HepG2 (cell line): ENCODE data around the gene KCNJ5. TPM values are rescaled to one million over a fixed set of nuclear protein-coding genes. Genes with fewer than 3 reads are reported as not detected.

Source experiments
- BRD4 ChIP-seq: sonication (generic); formaldehyde crosslinking; IDR thresholded peaks from 2 replicates; pipeline ENCODE4 v1.4.0; 2020; ENCODE audit warnings: missing genetic modification reagents
- DNMT1 ChIP-seq: sonication (generic); formaldehyde crosslinking; IDR thresholded peaks from 2 replicates; pipeline ENCODE4 v1.5.1; 2020; ENCODE audit warnings: mild to moderate bottlenecking, missing genetic modification reagents
- RAD21 ChIP-seq: fragments of 450-650 bp; formaldehyde crosslinking; IDR thresholded peaks from 2 replicates; pipeline ENCODE4 v1.5.0; 2020; ENCODE audit warnings: mild to moderate bottlenecking
- ZNF432 ChIP-seq: sonication (generic); formaldehyde crosslinking; IDR thresholded peaks from 2 replicates; pipeline ENCODE4 v1.5.0; 2020; ENCODE audit warnings: missing genetic modification reagents, mild to moderate bottlenecking, borderline replicate concordance
- ZNF546 ChIP-seq: sonication (generic); formaldehyde crosslinking; conservative IDR thresholded peaks from 2 replicates; pipeline ENCODE4 v1.8.1; 2023; ENCODE audit warnings: mild to moderate bottlenecking, missing genetic modification reagents
- polyA plus RNA-seq, 8 experiments: library from polyadenylated mRNA; depleted of rRNA in 3 of 8; stranded (reverse) in 7 of 8; unstranded in 1 of 8; fragments of >200 nt; fragmentation: Illumina TruSeq in 4 of 8; extraction: Trizol in 4 of 8; gene quantifications; 2 replicates each; pipeline versions ENCODE4 v1.2.1 to v1.2.3, GENCODE V29; 2011 to 2016; ENCODE audit warnings: low read depth in 4 of 8, missing spikeins in 1 of 8, mixed read lengths in 1 of 8; ENCODE audit not compliant: insufficient read depth in 1 of 8
- total RNA-seq, 5 experiments: library from RNA; depleted of rRNA; stranded (reverse); fragments of >200 nt; fragmentation: Illumina TruSeq; extraction: Trizol; gene quantifications; 2 replicates each; pipeline ENCODE4 v1.2.3, GENCODE V29; 2016; ENCODE audit warnings: low read depth in 1 of 5
- TF ChIP-seq, protein P1 (sequence below): sonication (generic); formaldehyde crosslinking; IDR thresholded peaks from 2 replicates; pipeline ENCODE4 v1.4.0; 2020; ENCODE audit warnings: missing genetic modification reagents, mild to moderate bottlenecking, borderline replicate concordance
- TF ChIP-seq, protein P2 (sequence below): sonication (generic); formaldehyde crosslinking; IDR thresholded peaks from 2 replicates; pipeline ENCODE4 v1.8.1; 2023; ENCODE audit warnings: missing genetic modification reagents, inconsistent platforms, borderline replicate concordance
- TF ChIP-seq, protein P3 (sequence below): sonication (generic); formaldehyde crosslinking; IDR thresholded peaks from 2 replicates; pipeline ENCODE4 v1.5.0; 2020; ENCODE audit warnings: mild to moderate bottlenecking, missing genetic modification reagents

Gene KCNJ5
- total and polyA plus RNA-seq, 2 of the 13 experiments (the other 11 are each of a cell fraction or from before 2014, with no cell fraction given): not detected

DNA sequence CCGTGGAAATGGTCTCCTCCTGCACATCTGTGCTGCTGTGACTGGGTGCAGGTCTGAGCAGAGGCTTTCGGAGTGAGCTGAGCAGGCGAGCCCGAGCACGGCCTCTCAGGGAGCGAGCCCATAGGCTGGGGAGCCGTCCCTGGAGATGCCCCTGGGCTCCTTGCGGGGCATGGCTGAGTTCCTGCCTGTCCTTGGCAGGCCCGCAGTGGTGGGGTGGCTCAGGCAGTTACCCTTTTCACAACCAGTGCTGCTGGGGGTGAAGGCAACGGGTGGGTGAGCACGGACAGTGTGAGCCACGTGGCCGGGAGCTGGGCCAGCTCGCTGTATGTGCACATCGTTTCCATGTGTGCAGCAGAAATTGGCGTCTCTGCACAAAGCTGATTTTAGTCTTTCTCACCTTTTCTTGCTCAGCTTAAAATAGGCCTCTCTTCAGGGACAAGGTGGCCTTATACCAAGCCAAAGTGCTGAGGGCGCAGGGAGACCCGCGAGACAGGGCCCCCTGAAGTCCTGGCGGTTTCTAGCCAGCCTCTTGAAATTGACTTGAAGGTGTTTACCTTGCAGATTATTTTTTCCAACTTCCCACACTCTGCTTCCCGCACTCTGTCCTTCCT, 51.8 kb downstream of the KCNJ5 start, which contains the start of gene TP53AIP1 (continued):
- TF ChIP-seq, protein P1, sequence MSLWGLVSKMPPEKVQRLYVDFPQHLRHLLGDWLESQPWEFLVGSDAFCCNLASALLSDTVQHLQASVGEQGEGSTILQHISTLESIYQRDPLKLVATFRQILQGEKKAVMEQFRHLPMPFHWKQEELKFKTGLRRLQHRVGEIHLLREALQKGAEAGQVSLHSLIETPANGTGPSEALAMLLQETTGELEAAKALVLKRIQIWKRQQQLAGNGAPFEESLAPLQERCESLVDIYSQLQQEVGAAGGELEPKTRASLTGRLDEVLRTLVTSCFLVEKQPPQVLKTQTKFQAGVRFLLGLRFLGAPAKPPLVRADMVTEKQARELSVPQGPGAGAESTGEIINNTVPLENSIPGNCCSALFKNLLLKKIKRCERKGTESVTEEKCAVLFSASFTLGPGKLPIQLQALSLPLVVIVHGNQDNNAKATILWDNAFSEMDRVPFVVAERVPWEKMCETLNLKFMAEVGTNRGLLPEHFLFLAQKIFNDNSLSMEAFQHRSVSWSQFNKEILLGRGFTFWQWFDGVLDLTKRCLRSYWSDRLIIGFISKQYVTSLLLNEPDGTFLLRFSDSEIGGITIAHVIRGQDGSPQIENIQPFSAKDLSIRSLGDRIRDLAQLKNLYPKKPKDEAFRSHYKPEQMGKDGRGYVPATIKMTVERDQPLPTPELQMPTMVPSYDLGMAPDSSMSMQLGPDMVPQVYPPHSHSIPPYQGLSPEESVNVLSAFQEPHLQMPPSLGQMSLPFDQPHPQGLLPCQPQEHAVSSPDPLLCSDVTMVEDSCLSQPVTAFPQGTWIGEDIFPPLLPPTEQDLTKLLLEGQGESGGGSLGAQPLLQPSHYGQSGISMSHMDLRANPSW (CRISPR knock-in tag): no peak
- no peak for TF ChIP-seq RAD21 (CRISPR knock-in tag)
- TF ChIP-seq BRD4 (CRISPR knock-in tag): no peak
- TF ChIP-seq, protein P2, sequence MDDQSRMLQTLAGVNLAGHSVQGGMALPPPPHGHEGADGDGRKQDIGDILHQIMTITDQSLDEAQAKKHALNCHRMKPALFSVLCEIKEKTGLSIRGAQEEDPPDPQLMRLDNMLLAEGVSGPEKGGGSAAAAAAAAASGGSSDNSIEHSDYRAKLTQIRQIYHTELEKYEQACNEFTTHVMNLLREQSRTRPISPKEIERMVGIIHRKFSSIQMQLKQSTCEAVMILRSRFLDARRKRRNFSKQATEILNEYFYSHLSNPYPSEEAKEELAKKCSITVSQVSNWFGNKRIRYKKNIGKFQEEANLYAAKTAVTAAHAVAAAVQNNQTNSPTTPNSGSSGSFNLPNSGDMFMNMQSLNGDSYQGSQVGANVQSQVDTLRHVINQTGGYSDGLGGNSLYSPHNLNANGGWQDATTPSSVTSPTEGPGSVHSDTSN (CRISPR knock-in tag): no peak
- TF ChIP-seq, protein P3, sequence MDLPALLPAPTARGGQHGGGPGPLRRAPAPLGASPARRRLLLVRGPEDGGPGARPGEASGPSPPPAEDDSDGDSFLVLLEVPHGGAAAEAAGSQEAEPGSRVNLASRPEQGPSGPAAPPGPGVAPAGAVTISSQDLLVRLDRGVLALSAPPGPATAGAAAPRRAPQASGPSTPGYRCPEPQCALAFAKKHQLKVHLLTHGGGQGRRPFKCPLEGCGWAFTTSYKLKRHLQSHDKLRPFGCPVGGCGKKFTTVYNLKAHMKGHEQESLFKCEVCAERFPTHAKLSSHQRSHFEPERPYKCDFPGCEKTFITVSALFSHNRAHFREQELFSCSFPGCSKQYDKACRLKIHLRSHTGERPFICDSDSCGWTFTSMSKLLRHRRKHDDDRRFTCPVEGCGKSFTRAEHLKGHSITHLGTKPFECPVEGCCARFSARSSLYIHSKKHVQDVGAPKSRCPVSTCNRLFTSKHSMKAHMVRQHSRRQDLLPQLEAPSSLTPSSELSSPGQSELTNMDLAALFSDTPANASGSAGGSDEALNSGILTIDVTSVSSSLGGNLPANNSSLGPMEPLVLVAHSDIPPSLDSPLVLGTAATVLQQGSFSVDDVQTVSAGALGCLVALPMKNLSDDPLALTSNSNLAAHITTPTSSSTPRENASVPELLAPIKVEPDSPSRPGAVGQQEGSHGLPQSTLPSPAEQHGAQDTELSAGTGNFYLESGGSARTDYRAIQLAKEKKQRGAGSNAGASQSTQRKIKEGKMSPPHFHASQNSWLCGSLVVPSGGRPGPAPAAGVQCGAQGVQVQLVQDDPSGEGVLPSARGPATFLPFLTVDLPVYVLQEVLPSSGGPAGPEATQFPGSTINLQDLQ: no peak
- TF ChIP-seq DNMT1 (CRISPR knock-in tag): no peak
- TF ChIP-seq ZNF546 (CRISPR knock-in tag): no peak
- TF ChIP-seq ZNF432: no peak
